ENCODE data around the gene CSMD2.

DNA sequence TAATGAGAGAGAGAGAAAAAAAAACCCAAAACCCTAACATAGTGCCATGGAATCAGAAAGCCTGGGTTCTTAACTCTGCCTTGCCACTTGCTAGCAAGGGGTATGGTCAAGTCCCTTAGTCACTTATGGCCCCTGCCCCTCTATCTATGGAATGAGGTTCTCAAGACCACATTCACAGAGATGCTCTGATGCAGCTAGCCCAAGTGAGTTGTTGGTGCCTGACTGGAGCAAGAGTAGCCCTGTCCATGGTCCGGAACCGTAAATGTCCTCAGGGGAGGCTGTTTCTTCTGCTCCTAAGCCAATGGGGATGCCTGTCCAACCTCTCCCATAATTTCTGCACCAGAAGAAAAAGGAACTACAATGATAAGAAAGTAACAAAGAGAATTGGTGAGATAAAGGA lies 56.8 kb downstream of the CSMD2 start:
- TF ChIP-seq CTCF (IDR thresholded peaks at IDR 0.05; ENCODE audit: insufficient read depth, low read length, poor library complexity, severe bottlenecking) (no peak), EZH2phosphoT487 (conservative IDR thresholded peaks at IDR 0.05; ENCODE audit: low read length) (no peak)
